Measurements from ENCODE around the gene NANOG.
"Not testable (repeated sequence)": the region's sequence is repeated elsewhere in the genome, so short reads cannot be mapped to it uniquely, and the experiment has no call there.

The NANOG gene

DNA sequence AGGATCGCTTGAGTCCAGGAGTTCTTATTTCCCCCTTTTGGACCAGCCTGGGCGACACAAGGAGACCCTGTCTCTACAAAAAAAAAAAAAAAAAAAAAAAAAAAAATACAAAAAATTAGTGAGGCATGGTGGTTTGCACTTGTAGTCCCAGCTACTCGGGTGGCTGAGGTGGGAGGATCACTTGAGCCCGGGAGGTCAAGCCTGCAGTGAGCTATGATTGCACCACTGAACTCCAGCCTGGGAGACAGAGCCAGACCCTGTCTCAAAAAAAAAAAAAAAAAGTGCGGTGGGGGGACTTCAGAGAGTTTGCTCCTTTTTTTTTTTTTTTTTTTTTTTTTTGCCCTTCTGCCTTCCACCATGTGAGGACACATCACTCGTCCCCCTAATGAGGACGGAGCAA lies 50.6 kb downstream of the NANOG start:
- not testable (repeated sequence) for H3K27me3 ChIP-seq (replicated peaks; ENCODE audit: control insufficient read depth, insufficient read depth, low read length); H3K9me3 ChIP-seq (ENCODE audit: control insufficient read depth, low read length); H3K4me1 ChIP-seq (ENCODE audit: control insufficient read depth, insufficient read depth, low read length); DNase-seq (ENCODE audit: low read depth); H3K4me3 ChIP-seq (ENCODE audit: low read length); H3K36me3 ChIP-seq (ENCODE audit: control insufficient read depth, insufficient read depth, low read length, severe bottlenecking); H3K9ac ChIP-seq (ENCODE audit: low read length)

DNA sequence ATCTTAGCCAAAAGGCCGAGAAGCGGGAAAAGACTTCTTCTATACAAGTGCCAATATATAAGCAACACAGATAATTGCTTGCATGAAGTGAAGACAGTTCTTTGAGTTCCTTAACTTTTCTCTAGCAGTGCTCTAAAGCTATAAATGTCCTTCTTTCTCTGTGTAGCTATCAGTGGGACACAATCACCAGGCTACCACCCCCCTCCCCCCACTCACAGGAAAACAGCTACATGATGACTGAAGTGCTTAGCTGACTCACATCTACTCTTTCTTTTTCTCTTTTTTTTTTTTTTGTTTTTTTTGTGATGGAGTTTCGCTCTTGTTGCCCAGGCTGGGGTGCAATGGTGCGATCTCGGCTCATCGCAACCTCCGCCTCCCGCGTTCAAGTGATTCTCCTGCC lies 53.2 kb downstream of the NANOG start:
- not testable (repeated sequence) for H3K9ac ChIP-seq (ENCODE audit: low read length); DNase-seq (ENCODE audit: low read depth); H3K9me3 ChIP-seq (ENCODE audit: control insufficient read depth, low read length); H3K36me3 ChIP-seq (ENCODE audit: control insufficient read depth, insufficient read depth, low read length, severe bottlenecking); H3K27me3 ChIP-seq (replicated peaks; ENCODE audit: control insufficient read depth, insufficient read depth, low read length); H3K4me3 ChIP-seq (ENCODE audit: low read length); H3K4me1 ChIP-seq (ENCODE audit: control insufficient read depth, insufficient read depth, low read length)

DNA sequence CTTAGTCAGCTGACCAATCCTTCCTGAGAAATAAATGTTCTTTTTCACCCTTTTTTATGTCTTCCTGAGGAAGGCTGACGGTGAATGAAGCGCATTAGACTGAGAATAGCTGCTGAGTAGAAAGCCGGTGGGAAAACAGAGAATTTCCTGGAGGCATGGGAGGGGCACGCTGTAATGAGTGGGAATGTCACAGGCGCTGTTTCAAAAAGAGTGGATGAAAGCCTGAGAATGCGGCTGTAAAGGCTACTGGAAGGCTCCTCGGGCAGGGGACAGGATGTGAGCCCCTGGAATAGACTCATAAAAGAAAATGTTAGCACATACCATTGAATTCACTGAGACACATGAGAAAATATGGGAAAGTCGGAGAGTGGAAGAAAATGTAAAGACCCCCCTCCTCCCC lies 53.9 kb downstream of the NANOG start:
- H3K9me3 ChIP-seq (ENCODE audit: control insufficient read depth, low read length); H3K4me1 ChIP-seq (ENCODE audit: control insufficient read depth, insufficient read depth, low read length): not testable (repeated sequence)

DNA sequence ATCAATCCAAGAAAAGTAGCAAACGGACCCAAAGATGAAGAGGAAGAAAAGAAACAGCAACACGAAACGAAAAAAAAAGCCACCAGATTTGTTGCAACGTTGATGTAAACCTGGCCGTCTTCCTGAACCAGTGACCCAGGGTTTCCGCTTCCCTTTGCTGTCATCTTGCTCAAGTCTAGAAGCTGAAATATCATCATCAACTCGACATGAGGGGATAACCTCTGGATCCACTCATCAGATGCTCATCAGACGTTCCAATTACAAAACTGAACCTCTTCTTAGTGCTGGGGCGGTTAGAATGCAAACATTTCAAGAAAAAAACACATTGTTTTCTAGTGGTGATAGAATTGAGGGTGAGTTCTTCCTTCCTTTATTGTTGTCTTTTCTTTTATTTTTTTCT lies 54.4 kb downstream of the NANOG start:
- H3K9me3 ChIP-seq (ENCODE audit: control insufficient read depth, low read length); H3K36me3 ChIP-seq (ENCODE audit: control insufficient read depth, insufficient read depth, low read length, severe bottlenecking); H3K4me1 ChIP-seq (ENCODE audit: control insufficient read depth, insufficient read depth, low read length); H3K4me3 ChIP-seq (ENCODE audit: low read length); H3K27me3 ChIP-seq (replicated peaks; ENCODE audit: control insufficient read depth, insufficient read depth, low read length); H3K9ac ChIP-seq (ENCODE audit: low read length); DNase-seq (ENCODE audit: low read depth): not testable (repeated sequence)

More for the DNA sequence above, 53.9 kb downstream of the NANOG start:
- not testable (repeated sequence) for H3K9ac ChIP-seq (ENCODE audit: low read length); H3K4me3 ChIP-seq (ENCODE audit: low read length); H3K27me3 ChIP-seq (replicated peaks; ENCODE audit: control insufficient read depth, insufficient read depth, low read length); H3K36me3 ChIP-seq (ENCODE audit: control insufficient read depth, insufficient read depth, low read length, severe bottlenecking)
- peak; percentile 31 for DNase-seq (ENCODE audit: low read depth)

DNA sequence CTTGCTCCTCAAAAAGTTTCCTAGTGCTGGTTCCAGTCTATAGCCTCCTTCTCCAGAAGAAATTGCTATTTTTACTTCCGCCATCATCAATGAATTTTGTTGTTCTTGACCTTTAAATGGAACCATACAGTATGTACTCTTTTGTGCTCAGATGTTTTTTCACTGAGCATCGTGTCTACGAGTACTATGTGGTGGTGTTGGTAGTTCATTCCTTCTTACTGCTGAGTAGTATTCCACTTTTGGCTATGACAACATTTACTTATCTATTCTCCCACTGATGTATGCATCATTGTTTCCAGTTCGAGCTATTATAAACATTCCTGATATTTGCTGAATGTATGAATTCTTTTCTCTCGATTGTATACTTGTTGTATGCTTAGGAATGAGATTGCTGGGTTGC lies 54.9 kb downstream of the NANOG start:
- no peak overlapping the region for H3K9ac ChIP-seq (ENCODE audit: low read length)
- no peaks in the 10 kb centered on the region for H3K4me1 ChIP-seq (ENCODE audit: control insufficient read depth, insufficient read depth, low read length)
- DNase-seq (ENCODE audit: low read depth): no peak
- no peak overlapping the region for H3K4me3 ChIP-seq (ENCODE audit: low read length)
- no peaks in the 10 kb centered on the region for H3K9me3 ChIP-seq (ENCODE audit: control insufficient read depth, low read length)
- H3K36me3 ChIP-seq (ENCODE audit: control insufficient read depth, insufficient read depth, low read length, severe bottlenecking): no peaks in the 10 kb centered on the region
- no peaks in the 10 kb centered on the region for H3K27me3 ChIP-seq (replicated peaks; ENCODE audit: control insufficient read depth, insufficient read depth, low read length)

DNA sequence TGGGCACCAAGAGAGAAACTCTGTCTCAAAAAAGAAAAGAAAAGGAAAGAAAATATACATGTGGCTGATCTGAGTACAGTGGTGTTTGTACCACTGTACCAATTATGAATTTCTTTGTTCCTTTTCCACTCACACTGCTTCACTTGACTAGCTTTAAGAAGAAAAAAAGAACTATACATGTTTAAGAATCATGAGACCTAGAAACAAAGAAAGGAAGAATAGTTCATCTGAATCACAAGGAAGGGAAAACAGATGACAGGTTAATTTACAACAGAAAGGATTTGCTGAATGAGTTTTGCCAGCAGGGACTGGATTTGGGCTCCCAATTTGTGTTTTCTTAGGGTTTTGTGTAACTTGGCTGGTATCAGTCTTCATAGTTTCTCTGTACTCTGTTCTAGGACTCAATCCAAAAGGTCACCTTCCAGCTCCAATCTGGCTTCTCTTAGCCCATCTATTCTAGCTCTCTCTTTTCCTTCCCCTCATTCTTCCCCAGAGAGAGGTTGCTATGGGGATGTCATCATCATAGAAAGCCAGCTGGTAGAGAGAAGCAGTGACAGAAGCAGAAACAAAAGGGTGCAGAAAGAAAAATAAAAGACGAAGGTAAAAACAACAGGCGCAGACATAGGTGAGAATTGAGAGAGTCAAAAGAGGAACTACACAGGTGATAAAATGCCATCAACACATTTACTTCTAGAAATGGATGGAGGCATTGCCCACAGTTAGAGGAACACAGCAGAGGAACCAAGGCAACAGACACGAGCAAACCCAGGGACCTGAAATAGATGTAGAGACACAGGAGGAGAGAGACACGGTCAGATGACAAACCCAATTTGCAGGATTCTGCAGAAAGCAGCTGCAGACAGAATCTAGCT lies 58.3 kb downstream of the NANOG start:
- not testable (repeated sequence) for H3K36me3 ChIP-seq (ENCODE audit: control insufficient read depth, insufficient read depth, low read length, severe bottlenecking); H3K9ac ChIP-seq (ENCODE audit: low read length); H3K27me3 ChIP-seq (replicated peaks; ENCODE audit: control insufficient read depth, insufficient read depth, low read length); H3K9me3 ChIP-seq (ENCODE audit: control insufficient read depth, low read length); H3K4me1 ChIP-seq (ENCODE audit: control insufficient read depth, insufficient read depth, low read length); H3K4me3 ChIP-seq (ENCODE audit: low read length); DNase-seq (ENCODE audit: low read depth)

DNA sequence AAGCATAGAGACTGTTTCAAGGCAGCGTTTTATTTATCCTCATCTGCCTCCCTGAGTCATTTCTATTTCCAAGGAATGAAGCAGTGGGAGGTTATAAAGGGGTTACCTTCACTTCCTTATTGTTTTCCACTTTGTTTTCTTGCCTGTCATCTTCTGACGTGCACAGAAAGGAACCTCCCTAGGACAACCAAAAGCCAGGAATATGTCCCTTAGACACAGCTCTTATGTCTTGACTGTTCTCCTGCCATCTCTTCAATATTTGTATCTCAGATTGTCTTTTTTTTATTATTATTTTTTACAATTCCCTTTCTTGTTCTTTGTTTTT lies 58.9 kb downstream of the NANOG start:
- not testable (repeated sequence) for H3K4me3 ChIP-seq (ENCODE audit: low read length); H3K9ac ChIP-seq (ENCODE audit: low read length); H3K4me1 ChIP-seq (ENCODE audit: control insufficient read depth, insufficient read depth, low read length); H3K9me3 ChIP-seq (ENCODE audit: control insufficient read depth, low read length); H3K27me3 ChIP-seq (replicated peaks; ENCODE audit: control insufficient read depth, insufficient read depth, low read length); H3K36me3 ChIP-seq (ENCODE audit: control insufficient read depth, insufficient read depth, low read length, severe bottlenecking); DNase-seq (ENCODE audit: low read depth)
